Fibroblast of lung (primary cell): ENCODE data around the gene IZUMO1R. TPM values are rescaled to one million over a fixed set of nuclear protein-coding genes. Genes with fewer than 3 reads are reported as not detected.

ENCODE experiments used
- DNase-seq, 2 donors: peaks; one replicate each; pipeline versions ENCODE4 v3.0.0 to v3.0.0-alpha.2; 2010; ENCODE audit warnings: low read depth in 2 of 2
- H2AFZ ChIP-seq: 2 replicates; pipeline ENCODE4 v1.5.1; 2012; ENCODE audit warnings: low read length, control low read depth, inconsistent platforms
- H3K27ac ChIP-seq: 2 replicates; pipeline ENCODE4 v1.5.1; 2011; ENCODE audit warnings: low read length, control low read depth; ENCODE audit not compliant: insufficient read depth
- H3K27me3 ChIP-seq: 2 replicates; pipeline ENCODE4 v1.5.1; 2011; ENCODE audit warnings: mild to moderate bottlenecking, low read length; ENCODE audit not compliant: control insufficient read depth, insufficient read depth
- H3K36me3 ChIP-seq: 2 replicates; pipeline ENCODE4 v1.5.1; 2011; ENCODE audit warnings: low read length; ENCODE audit not compliant: control insufficient read depth, insufficient read depth
- H3K4me1 ChIP-seq: 2 replicates; pipeline ENCODE4 v1.5.1; 2011; ENCODE audit warnings: low read length; ENCODE audit not compliant: control insufficient read depth, insufficient read depth; ENCODE audit errors: extremely low read depth
- H3K4me2 ChIP-seq: 2 replicates; pipeline ENCODE4 v1.5.1; 2011; ENCODE audit warnings: low read length, control low read depth; ENCODE audit not compliant: insufficient read depth; ENCODE audit errors: extremely low read depth
- H3K4me3 ChIP-seq, 4 experiments: fragments of 200-600 bp in 1 of 4; sonication (generic) in 1 of 4; replicated peaks in 1 of 4; 2 replicates each; pipeline ENCODE4 v1.5.1; 2011 to 2016; ENCODE audit warnings: low read length in 4 of 4, low read depth in 3 of 4, mild to moderate bottlenecking in 3 of 4, control low read depth in 2 of 4, inconsistent platforms in 1 of 4, mixed read lengths in 1 of 4; ENCODE audit not compliant: insufficient read depth in 1 of 4; ENCODE audit errors: control extremely low read depth in 1 of 4
- H3K79me2 ChIP-seq: 2 replicates; pipeline ENCODE4 v1.5.1; 2012; ENCODE audit warnings: mild to moderate bottlenecking, low read length, inconsistent platforms; ENCODE audit not compliant: control insufficient read depth, insufficient read depth
- H3K9ac ChIP-seq: 2 replicates; pipeline ENCODE4 v1.5.1; 2011; ENCODE audit warnings: mild to moderate bottlenecking, low read length, control low read depth; ENCODE audit not compliant: insufficient read depth
- H3K9me3 ChIP-seq: 2 replicates; pipeline ENCODE4 v1.5.1; 2012; ENCODE audit warnings: low read depth, low read length; ENCODE audit not compliant: control insufficient read depth, insufficient read depth
- H4K20me1 ChIP-seq: 2 replicates; pipeline ENCODE4 v1.5.1; 2011; ENCODE audit warnings: low read length; ENCODE audit not compliant: control insufficient read depth, insufficient read depth; ENCODE audit errors: extremely low read depth
- EZH2 ChIP-seq: IDR thresholded peaks from 2 replicates; pipeline ENCODE4 v1.5.1; 2012; ENCODE audit warnings: low read length, control low read depth, mild to moderate bottlenecking; ENCODE audit errors: missing control alignments
- polyA plus RNA-seq, 2 donors: library from polyadenylated mRNA; depleted of rRNA in 1 of 2; stranded (reverse) in 1 of 2; unstranded in 1 of 2; fragments of >200 nt; gene quantifications; 2 replicates each; pipeline ENCODE4 v1.2.1, GENCODE V29; 2011 to 2012; ENCODE audit warnings: missing spikeins in 1 of 2
- total RNA-seq: library from RNA; depleted of rRNA; stranded (reverse); fragments of >200 nt; gene quantifications from 2 replicates; pipeline ENCODE4 v1.2.1, GENCODE V29; 2014
- TF ChIP-seq, protein P1 (sequence below), 2 donors: IDR thresholded peaks in 1 of 2; conservative IDR thresholded peaks in 1 of 2; 1 replicate in 1 of 2; 2 replicates in 1 of 2; pipeline ENCODE4 v1.5.1; 2011 to 2012; ENCODE audit warnings: low read length in 2 of 2, control low read depth in 1 of 2, inconsistent platforms in 1 of 2, low read depth in 1 of 2, mild to moderate bottlenecking in 1 of 2

Gene IZUMO1R
- total and polyA plus RNA-seq, 2 donors (not counting 1 experiment from before 2014, with no cell fraction given), result not detected

GRCh38 chr11:94326947-94327346 is 22.6 kb downstream of the IZUMO1R start:
- DNase-seq, result no peak
- Histone ChIP-seq H3K27me3 (no peaks in the 10 kb centered on the region), H3K27ac (no peak overlapping the region), H3K36me3 (no peaks in the 10 kb centered on the region), H3K79me2 (no peaks in the 10 kb centered on the region), H2AFZ (no peak overlapping the region), H3K9me3 (no peaks in the 10 kb centered on the region), H3K4me2 (no peak overlapping the region), H3K4me1 (no peaks in the 10 kb centered on the region), H3K4me3 (no peak overlapping the region), H4K20me1 (no peaks in the 10 kb centered on the region), H3K9ac (no peak overlapping the region)
- TF ChIP-seq, protein P1, sequence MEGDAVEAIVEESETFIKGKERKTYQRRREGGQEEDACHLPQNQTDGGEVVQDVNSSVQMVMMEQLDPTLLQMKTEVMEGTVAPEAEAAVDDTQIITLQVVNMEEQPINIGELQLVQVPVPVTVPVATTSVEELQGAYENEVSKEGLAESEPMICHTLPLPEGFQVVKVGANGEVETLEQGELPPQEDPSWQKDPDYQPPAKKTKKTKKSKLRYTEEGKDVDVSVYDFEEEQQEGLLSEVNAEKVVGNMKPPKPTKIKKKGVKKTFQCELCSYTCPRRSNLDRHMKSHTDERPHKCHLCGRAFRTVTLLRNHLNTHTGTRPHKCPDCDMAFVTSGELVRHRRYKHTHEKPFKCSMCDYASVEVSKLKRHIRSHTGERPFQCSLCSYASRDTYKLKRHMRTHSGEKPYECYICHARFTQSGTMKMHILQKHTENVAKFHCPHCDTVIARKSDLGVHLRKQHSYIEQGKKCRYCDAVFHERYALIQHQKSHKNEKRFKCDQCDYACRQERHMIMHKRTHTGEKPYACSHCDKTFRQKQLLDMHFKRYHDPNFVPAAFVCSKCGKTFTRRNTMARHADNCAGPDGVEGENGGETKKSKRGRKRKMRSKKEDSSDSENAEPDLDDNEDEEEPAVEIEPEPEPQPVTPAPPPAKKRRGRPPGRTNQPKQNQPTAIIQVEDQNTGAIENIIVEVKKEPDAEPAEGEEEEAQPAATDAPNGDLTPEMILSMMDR (conservative IDR thresholded peaks at IDR 0.05 in 1 of 2, IDR thresholded peaks at IDR 0.05 in 1 of 2; ENCODE audit: low read depth in 1 of 2, low read length in 2 of 2), result no peak
- no peak for TF ChIP-seq EZH2

DNA sequence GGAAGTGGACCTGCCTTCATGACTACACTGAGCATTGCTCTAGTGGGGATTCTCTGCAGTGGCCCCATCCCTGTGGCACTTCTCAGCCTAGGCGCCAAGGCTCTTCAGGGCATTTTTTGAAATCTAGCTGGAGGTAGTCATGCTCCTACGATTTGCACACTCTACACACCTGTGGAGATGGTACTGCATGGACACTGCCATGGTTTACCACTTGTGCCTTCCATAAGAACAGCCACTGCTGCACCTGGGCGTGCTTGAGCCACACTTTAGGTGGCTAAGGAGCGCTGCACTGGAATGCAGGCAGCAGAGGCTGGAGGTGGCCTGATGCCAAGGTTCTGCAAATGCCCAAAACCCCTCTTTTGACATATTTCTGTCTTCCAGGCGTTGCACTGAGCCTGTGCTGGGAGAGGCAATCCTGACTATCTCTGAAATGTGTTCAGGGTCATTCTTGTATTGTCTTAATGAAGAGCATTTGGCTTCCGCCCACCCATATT is 24.3 kb downstream of the IZUMO1R start:
- no peak overlapping the region for H3K4me3 ChIP-seq
- no peaks in the 10 kb centered on the region for H3K9me3 ChIP-seq
- H3K36me3 ChIP-seq, result no peaks in the 10 kb centered on the region
- no peak overlapping the region for H3K9ac ChIP-seq
- no peaks in the 10 kb centered on the region for H3K4me1 ChIP-seq
- no peak for DNase-seq
- no peak overlapping the region for H2AFZ ChIP-seq
- H3K27ac ChIP-seq, result no peak overlapping the region
- TF ChIP-seq, protein P1 (conservative IDR thresholded peaks at IDR 0.05 in 1 of 2, IDR thresholded peaks at IDR 0.05 in 1 of 2; ENCODE audit: low read depth in 1 of 2, low read length in 2 of 2), result no peak
- TF ChIP-seq EZH2, result no peak
- no peaks in the 10 kb centered on the region for H4K20me1 ChIP-seq
- H3K27me3 ChIP-seq, result no peaks in the 10 kb centered on the region
- no peaks in the 10 kb centered on the region for H3K79me2 ChIP-seq
- no peak overlapping the region for H3K4me2 ChIP-seq

- no peak overlapping the region for H3K4me2 ChIP-seq
- no peak overlapping the region for H3K27ac ChIP-seq
- no peak overlapping the region for H3K4me3 ChIP-seq
- TF ChIP-seq, protein P1 (conservative IDR thresholded peaks at IDR 0.05 in 1 of 2, IDR thresholded peaks at IDR 0.05 in 1 of 2; ENCODE audit: low read depth in 1 of 2, low read length in 2 of 2), result no peak
- TF ChIP-seq EZH2, result no peak
- H3K9me3 ChIP-seq, result no peaks in the 10 kb centered on the region
- no peaks in the 10 kb centered on the region for H3K27me3 ChIP-seq
- no peak for DNase-seq
- H4K20me1 ChIP-seq, result no peaks in the 10 kb centered on the region
- no peaks in the 10 kb centered on the region for H3K4me1 ChIP-seq
- no peaks in the 10 kb centered on the region for H3K79me2 ChIP-seq
- no peaks in the 10 kb centered on the region for H3K36me3 ChIP-seq
- H3K9ac ChIP-seq, result no peak overlapping the region
- no peak overlapping the region for H2AFZ ChIP-seq
Measured at GRCh38 chr11:94329501-94329900, 25.1 kb downstream of the IZUMO1R start.
